ENCODE data around the gene PTPRT.

DNA sequence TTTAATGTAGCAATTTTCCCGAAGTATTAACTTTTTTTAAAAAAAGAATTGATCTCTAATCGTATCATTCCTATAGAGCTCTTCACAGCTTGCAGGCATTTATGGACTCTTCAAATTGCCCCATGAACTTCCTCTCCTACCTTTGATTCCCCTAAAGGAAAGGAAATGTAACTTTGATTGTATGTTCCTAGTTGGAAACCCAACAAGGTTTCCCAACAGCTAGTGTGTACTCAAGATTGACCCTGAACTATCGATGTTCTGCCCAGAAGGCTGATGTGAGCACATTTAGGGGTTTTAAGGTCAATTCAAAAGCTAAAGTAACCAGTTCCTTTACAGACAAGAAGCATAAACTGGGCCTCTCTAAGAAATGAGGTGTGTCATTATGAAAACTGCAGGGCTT, 491.7 kb downstream of the PTPRT start:
- TF ChIP-seq SRF (IDR thresholded peaks at IDR 0.05; ENCODE audit: low read depth) = no peak
- TF ChIP-seq, protein P1, sequence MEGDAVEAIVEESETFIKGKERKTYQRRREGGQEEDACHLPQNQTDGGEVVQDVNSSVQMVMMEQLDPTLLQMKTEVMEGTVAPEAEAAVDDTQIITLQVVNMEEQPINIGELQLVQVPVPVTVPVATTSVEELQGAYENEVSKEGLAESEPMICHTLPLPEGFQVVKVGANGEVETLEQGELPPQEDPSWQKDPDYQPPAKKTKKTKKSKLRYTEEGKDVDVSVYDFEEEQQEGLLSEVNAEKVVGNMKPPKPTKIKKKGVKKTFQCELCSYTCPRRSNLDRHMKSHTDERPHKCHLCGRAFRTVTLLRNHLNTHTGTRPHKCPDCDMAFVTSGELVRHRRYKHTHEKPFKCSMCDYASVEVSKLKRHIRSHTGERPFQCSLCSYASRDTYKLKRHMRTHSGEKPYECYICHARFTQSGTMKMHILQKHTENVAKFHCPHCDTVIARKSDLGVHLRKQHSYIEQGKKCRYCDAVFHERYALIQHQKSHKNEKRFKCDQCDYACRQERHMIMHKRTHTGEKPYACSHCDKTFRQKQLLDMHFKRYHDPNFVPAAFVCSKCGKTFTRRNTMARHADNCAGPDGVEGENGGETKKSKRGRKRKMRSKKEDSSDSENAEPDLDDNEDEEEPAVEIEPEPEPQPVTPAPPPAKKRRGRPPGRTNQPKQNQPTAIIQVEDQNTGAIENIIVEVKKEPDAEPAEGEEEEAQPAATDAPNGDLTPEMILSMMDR (IDR thresholded peaks at IDR 0.05 in 2 of 3, conservative IDR thresholded peaks at IDR 0.05 in 1 of 3; ENCODE audit: borderline replicate concordance in 1 of 3, insufficient read depth in 1 of 3, low read depth in 2 of 3, low read length in 2 of 3) = no peak
- TF ChIP-seq POLR2A (IDR thresholded peaks at IDR 0.05; ENCODE audit: borderline replicate concordance, extremely low read depth, insufficient read depth, insufficient read length) = no peak
- TF ChIP-seq, protein P2, sequence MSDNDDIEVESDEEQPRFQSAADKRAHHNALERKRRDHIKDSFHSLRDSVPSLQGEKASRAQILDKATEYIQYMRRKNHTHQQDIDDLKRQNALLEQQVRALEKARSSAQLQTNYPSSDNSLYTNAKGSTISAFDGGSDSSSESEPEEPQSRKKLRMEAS (IDR thresholded peaks at IDR 0.05) = no peak
- TF ChIP-seq POLR2AphosphoS5 (IDR thresholded peaks at IDR 0.05; ENCODE audit: low read depth, low read length) = no peak

Measured in HCT116 (cell line).